8988T (cell line): ENCODE results near the gene EFCAB8.
"Not testable (repeated sequence)": the region's sequence is repeated elsewhere in the genome, so short reads cannot be mapped to it uniquely, and the experiment has no call there.

Experiments
- DNase-seq: peaks from one replicate; pipeline ENCODE4 v3.0.0; 2011

Gene EFCAB8

GRCh38 chr20:32959351-32960221 is 100.9 kb downstream of the EFCAB8 start:
- no peak for DNase-seq

GRCh38 chr20:32960222-32960518 is 101.4 kb downstream of the EFCAB8 start:
- no peak for DNase-seq

- DNase-seq = no peak
These were observed 102.4 kb downstream of the EFCAB8 start for GRCh38 chr20:32960849-32961731.

GRCh38 chr20:32962053-32962452 is 103.3 kb downstream of the EFCAB8 start:
- no peak for DNase-seq

GRCh38 chr20:32962646-32963045 is 103.9 kb downstream of the EFCAB8 start:
- not testable (repeated sequence) for DNase-seq

- no peak for DNase-seq
These were observed 104.5 kb downstream of the EFCAB8 start for GRCh38 chr20:32963176-32963575.

GRCh38 chr20:32964575-32964974 is 105.9 kb downstream of the EFCAB8 start:
- DNase-seq = no peak

- no peak for DNase-seq
These were observed 106.4 kb downstream of the EFCAB8 start for GRCh38 chr20:32965115-32965514.

GRCh38 chr20:32965581-32966373 is 107.1 kb downstream of the EFCAB8 start:
- DNase-seq = no peak

GRCh38 chr20:32966382-32966781 is 107.7 kb downstream of the EFCAB8 start:
- no peak for DNase-seq

GRCh38 chr20:32966881-32967781 is 108.4 kb downstream of the EFCAB8 start:
- no peak for DNase-seq

GRCh38 chr20:32967961-32968457 is 109.3 kb downstream of the EFCAB8 start:
- DNase-seq = no peak

GRCh38 chr20:32968478-32969241 is 109.9 kb downstream of the EFCAB8 start:
- DNase-seq = no peak

GRCh38 chr20:32969356-32970114 is 110.8 kb downstream of the EFCAB8 start:
- no peak for DNase-seq

- no peak for DNase-seq
These were observed 111.6 kb downstream of the EFCAB8 start for GRCh38 chr20:32970115-32970972.

- DNase-seq = no peak
These were observed 112.2 kb downstream of the EFCAB8 start for GRCh38 chr20:32970973-32971300.

GRCh38 chr20:32971703-32972161 is 113.0 kb downstream of the EFCAB8 start:
- no peak for DNase-seq

GRCh38 chr20:32972181-32973076 is 113.7 kb downstream of the EFCAB8 start:
- DNase-seq = no peak
